GM19438 (cell line): ENCODE measurements around the gene WWOX.

Experiments used
- ATAC-seq: cut with Tn5 transposase; IDR thresholded peaks from one replicate; pipeline ENCODE4 v1.9.1; 2021; ENCODE audit warnings: low read depth; ENCODE audit not compliant: unreplicated experiment

Gene WWOX

DNA sequence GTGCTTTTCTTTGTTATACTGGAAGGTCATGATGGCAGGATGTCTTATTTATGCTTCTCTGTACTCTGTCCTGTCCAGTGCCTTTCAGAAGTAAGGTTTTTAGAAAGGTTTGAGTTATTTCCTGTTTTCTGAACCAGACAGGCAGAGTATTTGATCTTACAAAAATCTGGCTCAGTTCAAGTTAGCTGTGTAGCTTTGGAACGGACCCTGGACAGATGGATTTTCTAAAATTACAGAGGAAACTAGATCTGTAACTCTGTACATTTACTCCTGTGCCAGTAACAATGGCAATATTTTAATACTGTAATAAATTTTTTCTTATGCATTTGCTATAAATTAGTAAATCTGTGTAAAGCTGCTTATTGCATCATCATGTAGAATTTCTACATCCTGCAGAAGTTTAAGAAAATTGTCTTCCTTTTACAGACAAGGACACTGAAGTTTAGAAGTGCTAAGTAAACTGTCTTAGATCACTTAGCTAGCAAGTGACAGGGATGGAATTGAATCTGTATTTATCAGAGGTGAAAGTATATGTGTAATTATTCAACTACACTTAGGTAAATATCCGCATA lies 347.6 kb downstream of the WWOX start:
- no peak for ATAC-seq

- ATAC-seq = no peak
Measured at GRCh38 chr16:78448658-78449271, 349.3 kb downstream of the WWOX start.

DNA sequence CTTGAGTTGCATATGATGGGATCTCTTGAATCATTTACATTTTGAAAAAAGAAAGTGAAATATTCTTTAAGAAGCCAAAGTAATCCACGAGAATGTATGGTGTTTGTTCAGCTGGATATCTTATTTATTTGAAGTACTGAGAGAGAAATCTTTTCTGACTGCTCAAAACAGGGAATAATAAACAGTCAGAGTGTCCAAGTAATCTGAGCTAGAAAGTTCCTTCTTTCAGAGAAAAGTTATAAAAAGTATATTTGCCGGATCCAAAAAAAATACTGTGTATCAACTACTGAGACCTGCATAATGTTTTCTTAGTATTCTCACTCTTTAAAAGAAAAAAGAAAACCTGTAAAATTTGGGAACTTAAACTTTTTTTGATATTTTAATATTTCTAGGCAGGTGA lies 350.8 kb downstream of the WWOX start:
- ATAC-seq = no peak

- ATAC-seq = no peak
Measured at GRCh38 chr16:78452025-78452555, 352.6 kb downstream of the WWOX start.

DNA sequence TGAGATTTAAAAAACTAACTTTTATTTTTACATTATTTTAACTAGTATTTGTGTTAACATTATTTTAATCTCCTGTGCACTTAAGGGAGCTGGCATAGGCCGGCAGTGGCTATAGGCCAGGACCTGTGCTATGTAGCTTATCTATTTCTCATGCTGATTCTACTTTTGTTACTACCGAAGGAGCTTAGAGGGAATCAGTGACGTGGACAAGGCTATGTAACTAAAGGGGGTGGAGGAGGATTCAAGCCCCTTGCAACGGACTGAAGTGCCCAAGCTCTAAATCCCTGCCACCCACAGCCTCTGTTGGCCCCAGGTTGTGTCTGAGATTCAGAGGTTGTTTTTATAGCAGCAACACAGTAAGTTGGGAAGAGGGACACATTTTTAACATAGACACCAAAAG lies 356.4 kb downstream of the WWOX start:
- no peak for ATAC-seq

DNA sequence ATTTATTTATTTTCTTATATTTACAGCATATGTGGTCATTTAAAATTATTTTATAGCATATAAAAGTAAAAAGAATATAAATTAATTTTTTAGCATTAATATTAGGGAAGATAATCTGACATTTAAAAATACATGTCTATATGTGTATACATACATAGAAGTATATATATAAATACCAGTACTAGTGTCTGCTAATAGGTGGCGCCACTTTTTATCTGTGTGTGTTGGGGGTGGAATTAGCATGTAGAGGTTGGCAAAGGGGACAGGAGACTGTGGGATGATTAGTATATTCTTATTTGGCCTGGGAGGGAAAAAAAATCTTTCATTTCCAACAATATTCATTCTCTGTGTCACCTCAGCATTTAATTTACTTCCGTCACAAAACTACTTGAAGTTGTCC lies 359.1 kb downstream of the WWOX start:
- no peak for ATAC-seq

DNA sequence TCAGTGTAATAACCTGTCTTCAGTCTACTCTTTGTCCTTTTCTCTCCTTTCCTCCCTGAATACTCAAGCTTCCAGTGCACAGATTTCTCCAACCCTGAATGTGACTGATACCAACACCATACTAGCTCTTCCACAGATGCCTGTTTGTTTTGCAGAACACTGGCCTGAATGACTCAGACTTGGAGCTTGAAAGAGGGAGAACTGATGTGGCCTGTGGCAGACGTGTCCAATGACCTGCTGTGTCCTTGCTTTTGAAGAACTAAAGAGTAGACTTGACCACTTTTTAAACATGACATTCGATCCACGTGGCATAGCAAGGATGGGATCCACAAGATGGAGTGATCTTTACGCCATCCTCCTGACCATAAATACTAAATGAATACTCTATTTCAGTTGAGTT lies 361.0 kb downstream of the WWOX start:
- ATAC-seq = no peak

- ATAC-seq = no peak
Measured at GRCh38 chr16:78461087-78461486, 361.6 kb downstream of the WWOX start.

DNA sequence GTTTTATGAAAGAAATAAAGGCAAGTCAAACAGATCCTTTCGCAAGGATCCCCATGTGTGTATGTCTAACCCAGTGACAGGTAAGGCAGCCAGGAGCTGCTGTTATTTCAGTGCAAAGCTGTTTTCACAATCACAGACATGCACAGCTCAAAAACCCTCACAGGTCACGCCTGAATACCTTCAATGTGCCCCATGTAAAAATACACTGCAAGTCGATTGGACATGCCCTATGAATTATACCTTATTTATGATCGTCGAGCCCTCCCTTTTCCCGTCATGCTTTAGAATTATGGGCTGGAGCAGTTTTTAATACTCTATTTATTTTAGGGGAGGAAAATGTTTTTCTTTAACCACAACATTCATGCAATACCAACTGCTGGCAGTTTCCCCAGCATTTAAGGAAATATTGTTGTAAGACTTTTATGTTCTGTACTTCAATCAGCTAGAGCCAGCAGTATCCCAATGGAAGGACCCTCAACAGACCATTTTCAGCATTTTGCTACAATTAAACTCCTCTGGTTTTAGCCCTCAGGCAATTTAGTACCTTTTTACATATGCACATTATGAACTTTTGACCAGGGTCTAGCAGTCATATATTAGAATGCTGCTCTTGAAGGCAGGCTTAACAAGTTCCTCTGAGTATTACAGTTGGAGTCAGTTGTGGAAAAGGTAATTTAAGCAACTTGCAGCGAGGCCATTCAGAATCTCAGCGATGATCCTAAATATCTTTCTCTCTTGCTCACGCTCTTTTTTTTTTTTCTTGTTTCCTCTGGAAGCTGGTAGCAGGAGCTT lies 362.2 kb downstream of the WWOX start:
- no peak for ATAC-seq

- ATAC-seq = no peak
Measured at GRCh38 chr16:78462288-78463208, 363.1 kb downstream of the WWOX start.

- no peak for ATAC-seq
Measured at GRCh38 chr16:78463591-78463990, 364.1 kb downstream of the WWOX start.

GRCh38 chr16:78464833-78465232 lies 365.4 kb downstream of the WWOX start:
- ATAC-seq = no peak

DNA sequence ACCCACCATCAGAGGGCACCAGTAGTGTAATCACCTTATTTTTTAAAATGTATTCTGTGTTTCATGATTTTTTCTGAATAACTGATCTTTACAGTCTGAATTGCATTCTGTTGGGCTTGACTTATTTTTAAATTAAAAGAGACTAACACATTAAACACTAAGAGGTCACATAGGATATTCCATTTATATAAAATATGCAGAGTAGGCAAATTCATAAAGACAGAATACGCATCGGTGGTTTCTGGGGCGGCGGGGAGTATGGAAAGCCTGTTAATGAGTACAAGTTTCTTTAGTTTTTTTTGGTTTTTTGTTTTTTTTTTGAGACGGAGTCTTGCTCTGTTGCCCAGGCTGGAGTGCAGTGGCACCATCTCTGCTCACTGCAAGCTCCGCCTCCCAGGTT lies 366.3 kb downstream of the WWOX start:
- ATAC-seq = no peak

GRCh38 chr16:78469787-78470186 lies 370.3 kb downstream of the WWOX start:
- ATAC-seq = no peak

DNA sequence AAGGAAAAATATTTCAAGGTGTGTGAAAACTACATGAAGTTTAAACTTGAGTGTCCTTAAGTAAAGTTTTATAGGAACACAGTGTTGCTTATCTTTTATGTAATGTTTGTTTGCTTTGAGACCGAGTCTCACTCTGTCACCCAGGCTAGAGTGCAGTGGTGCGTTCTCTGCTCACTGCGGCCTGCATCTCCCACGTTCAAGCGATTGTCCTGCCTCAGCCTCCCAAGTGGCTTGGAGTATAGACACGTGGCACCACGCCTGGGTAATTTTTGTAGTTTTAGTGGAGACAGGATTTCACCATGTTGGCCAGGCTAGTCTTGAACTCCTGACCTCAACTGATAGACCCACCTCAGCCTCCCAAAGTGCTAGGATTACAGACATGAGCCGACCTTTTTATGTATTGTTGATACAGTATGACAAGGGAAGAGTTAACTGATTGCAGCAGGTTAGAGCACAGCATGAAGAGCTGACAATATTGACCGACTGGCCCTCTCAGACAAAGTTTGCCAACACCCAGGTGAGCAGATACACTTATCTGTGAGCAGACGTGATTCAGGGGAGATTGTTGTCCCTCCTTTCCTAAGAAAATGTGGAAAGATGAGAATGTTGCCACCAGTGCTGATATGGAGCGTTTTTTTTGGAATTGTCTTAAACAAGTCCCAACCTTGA lies 373.7 kb downstream of the WWOX start:
- ATAC-seq = no peak

- peak; percentile 77 for ATAC-seq
Measured at GRCh38 chr16:78474762-78475161, 375.3 kb downstream of the WWOX start.

GRCh38 chr16:78476615-78477014 lies 377.2 kb downstream of the WWOX start:
- ATAC-seq = no peak

DNA sequence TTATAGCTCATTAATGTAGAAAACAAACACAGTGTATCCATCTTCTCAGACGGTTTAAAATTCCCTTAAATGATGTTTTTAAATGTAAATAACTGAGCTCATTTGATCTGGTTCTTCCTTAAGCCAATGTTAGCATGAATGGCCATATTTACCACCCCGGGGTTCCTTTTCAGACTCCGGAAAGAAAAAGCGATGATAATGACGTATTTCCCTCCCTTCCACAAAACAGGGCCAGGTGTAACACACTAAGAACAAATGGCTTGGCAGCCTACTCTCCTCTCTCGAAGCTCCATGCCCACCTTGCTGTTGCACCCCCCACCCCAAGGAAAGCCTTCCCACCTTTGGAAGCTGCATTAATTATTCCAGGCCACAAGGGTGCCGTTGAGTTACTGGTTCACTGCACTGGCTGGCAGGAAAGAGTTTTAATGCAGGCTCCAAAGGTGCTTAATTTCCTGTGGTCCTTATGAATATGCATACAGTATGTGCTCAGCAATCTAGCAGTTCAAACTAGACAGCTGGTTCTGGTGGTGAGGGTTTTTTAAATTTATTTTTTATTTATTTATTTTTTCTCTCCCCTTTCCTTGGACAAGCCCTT lies 378.9 kb downstream of the WWOX start:
- ATAC-seq = peak; percentile 46

GRCh38 chr16:78479723-78480122 lies 380.3 kb downstream of the WWOX start:
- no peak for ATAC-seq

DNA sequence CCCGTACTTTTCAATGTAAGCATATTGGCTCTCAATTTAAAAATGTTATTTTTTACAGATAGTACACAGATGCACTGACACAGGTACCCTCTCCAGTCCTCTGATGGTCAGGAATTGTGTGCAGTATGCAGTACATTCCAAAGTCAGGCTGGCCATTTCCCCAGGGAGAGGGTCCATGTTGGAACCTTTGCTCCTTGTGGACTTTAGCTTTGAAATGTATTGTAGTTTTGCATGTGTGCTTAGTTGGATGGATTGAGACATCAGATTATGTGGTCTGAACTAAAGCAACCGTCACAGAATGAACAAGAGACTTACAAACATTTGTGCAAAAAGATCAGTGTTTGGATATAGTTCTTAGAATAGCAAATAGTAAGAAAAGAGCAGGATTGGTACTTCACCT lies 381.1 kb downstream of the WWOX start:
- ATAC-seq = no peak
